Kidney capillary endothelial cell (primary cell): ENCODE results near the gene RRP1.
"Not testable (repeated sequence)": the region's sequence is repeated elsewhere in the genome, so short reads cannot be mapped to it uniquely, and the experiment has no call there.

Experiments used
- DNase-seq: peaks from one replicate; pipeline ENCODE4 v3.0.0-alpha.2; 2018; ENCODE audit warnings: low spot score

RRP1 gene

DNA sequence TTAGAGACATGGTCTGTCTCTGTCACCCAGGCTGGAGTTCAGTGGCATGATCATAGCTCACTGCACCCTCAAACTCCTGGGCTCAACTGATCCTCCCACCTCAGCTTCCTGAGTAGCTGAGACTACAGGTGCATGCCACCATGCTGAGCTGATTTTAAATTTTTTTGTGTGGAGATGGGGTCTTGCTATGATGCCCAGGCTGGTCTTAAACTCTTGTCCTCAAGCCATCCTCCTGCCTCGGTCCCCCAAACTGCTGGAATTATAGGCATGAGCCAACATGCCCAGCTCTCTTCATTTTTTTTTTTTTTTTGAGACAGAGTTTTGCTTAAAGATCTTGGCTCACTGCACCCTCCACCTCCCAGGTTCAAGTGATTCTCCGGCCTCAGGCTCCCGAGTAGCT is 50.9 kb downstream of the RRP1 start:
- no peak for DNase-seq

DNA sequence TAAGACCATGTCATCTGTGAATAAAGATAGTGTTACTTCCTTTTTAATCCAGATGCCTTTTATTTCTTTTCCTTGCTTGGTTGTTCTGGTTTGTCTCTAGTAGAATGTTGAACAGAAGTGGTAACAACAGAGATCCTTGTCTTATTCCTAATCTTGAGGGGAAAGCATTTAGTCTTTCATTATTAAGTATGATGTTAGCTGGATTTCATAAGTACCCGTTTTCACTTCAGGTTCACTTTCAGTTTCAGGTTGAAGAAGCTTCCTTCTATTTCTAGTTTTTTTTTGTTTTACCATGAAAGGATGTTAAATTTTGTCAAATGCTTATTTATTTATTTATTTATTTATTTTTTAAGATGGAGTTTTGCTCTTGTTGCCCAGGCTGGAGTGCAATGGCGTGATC is 53.4 kb downstream of the RRP1 start:
- no peak for DNase-seq

DNA sequence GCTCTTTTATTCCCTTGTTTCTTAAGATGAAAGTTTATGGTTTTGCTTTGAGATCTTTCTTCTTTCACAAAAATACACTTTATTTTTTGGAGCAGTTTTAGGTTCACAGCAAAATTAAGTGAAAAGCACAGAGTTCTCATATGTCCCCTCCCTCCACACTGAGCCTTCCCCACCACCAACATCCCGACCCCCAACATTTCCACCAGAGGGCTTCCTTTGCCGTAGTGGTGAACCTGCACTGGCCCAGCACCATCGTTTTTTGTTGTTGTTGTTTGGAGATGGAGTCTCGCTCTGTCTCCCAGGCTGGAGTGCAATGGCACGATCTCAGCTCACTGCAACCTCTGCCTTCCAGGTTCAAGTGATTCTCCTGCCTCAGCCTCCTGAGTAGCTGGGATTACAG is 55.5 kb downstream of the RRP1 start:
- not testable (repeated sequence) for DNase-seq

DNA sequence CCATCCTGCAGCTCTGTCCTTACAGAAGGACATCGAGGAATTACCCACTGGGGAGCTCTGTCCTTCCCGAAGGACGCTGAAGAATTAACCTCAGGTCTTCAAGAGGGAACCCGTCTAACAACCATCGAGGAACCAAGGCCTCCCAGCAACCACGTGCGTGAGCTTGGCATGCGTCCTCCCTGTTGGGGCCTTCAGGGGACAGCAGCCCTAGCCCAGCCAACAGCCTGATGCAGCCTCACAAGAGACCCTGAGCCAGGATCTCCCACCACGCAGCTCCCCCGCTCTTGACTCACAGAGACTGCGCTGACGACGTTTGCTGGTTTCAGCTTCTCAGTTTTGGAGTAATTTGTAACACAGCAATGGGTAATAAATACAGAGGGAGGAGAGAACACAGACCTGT is 56.0 kb downstream of the RRP1 start:
- DNase-seq, result no peak

DNA sequence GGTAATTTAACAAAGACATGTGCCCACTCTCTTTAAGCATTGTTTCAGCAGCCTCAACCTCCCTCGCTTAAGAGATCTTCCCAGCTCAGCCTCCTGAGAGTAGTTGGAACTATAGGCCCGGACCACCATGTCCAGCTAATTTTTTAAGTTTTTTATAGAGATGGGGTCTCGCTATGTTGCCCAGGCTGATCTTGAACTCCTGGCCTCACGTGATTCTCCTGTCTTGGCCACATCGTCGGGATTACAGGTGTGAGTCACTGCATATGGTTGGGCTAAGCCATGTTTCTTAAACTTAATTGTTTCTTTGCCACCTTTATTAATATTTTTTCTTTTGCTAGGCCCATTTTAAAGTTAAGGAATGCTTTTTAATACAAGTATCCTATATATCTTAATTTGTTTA is 57.1 kb downstream of the RRP1 start:
- no peak for DNase-seq

DNA sequence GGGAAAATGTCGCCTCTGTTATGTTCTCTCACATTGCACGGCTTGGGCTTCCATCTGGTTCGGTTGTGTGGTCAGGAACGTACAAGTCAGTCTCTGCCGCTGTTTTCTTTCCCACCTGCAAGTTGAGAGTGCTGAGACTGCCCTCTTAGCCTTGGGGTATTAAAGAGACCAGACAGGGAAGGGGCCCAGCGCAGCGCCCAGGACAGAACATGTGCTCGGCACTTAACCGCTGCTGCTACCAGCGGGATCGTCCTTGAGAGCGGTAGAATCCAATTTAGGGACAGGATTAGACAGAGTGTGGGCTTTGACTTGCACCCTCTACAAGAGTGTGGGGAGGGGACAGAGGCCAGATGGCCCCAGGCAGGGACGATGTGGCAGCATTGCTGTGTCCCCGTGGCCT is 57.9 kb downstream of the RRP1 start:
- no peak for DNase-seq

DNA sequence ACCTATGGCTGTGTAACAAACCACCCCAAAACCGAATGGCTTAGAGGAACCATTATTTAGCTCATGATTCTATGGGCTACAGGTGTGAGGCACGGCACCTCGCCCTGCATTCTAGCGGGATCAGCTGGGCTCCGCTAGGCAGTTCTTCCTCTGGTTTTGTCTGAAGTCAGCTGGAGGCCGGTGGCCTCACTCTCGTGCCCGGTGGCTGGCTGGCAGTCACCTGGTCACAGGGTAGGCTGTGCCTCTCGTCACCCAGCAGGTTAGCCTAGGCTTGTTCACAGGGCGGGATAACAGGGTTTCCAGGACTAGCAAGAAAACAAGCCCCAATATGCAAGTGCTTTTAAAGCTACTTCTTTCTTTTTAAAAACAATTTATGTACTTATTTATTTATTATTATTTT is 59.4 kb downstream of the RRP1 start:
- no peak for DNase-seq

DNA sequence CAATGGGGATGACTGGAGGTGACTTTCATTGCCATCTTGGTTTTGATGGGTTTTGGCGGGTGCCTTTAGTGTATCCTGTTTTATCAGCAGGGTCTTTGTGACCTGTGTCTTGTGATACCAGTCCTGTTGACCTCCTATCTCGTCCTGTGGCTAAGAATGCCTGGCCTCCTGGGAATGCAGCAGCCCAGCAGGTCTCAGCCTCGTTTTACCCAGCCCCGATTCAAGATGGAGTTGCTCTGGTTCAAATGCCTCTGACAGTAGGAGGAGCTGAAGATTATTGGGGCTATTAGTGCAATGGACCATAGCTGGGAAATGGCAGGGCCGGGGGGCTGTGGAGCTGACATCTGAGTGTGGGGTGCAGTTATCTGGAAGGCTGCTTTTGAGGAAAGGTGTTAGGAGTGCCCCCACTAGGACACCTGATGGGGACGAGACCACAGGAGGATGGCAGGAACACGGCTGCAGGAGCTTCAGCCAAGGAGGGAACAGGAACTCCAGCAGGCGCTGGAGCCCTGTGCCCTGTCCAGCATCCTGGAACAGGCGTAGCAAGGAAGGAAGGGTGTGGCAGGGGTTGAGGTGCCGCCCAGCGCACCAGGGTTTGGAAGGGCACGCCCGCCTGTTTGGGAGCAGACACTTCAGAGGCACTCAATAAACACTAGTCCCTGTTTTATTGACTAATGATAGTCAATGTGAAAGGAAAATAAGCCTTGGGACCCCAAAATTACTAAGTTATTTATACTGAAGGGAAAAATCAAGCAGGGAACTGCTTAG is 60.3 kb downstream of the RRP1 start:
- DNase-seq, result no peak

DNA sequence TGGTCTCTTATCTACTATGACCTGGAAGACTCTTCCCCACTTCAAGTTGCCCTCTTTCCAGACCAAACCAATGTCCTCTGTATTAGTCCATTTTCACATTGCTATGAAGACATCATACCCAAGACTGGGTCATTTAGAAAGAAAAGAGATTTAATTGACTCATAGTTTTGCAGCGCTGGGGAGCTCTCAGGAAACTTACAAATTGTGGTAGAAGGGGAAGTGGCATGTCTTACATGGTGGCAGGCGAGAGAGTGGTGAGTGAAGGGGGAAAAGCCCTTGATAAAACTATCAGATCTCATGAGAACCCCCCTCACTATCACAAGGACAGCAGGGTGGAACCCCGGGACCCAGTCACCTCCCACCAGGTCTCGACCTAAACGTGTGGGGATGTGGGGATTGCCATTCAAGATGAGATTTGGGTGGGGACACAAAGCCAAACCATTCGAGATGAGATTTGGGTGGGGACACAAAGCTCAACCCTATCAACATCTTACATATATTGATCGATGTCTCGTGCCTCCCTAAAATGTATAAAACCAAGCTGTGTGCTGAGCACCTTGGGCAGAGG is 61.4 kb downstream of the RRP1 start:
- DNase-seq, result no peak

DNA sequence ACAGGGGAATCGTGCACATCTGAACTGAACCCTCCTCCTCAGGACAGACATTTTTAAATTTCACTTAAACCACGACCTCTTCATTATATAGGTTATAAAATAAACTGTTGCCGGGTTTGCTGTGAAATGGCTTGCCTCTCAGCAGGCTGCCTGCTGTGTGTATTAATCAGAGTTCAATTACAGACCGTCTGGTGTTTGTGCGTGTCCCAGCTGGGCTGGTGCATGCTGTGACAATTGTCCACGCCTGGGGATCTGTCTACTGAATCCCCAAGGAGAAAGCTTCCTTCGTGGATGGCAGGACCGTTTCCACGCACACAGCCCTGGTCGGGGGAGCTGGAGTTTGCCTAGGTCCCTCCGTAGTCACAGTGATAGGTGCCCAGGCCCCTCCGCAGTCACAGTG is 62.2 kb downstream of the RRP1 start:
- no peak for DNase-seq

DNA sequence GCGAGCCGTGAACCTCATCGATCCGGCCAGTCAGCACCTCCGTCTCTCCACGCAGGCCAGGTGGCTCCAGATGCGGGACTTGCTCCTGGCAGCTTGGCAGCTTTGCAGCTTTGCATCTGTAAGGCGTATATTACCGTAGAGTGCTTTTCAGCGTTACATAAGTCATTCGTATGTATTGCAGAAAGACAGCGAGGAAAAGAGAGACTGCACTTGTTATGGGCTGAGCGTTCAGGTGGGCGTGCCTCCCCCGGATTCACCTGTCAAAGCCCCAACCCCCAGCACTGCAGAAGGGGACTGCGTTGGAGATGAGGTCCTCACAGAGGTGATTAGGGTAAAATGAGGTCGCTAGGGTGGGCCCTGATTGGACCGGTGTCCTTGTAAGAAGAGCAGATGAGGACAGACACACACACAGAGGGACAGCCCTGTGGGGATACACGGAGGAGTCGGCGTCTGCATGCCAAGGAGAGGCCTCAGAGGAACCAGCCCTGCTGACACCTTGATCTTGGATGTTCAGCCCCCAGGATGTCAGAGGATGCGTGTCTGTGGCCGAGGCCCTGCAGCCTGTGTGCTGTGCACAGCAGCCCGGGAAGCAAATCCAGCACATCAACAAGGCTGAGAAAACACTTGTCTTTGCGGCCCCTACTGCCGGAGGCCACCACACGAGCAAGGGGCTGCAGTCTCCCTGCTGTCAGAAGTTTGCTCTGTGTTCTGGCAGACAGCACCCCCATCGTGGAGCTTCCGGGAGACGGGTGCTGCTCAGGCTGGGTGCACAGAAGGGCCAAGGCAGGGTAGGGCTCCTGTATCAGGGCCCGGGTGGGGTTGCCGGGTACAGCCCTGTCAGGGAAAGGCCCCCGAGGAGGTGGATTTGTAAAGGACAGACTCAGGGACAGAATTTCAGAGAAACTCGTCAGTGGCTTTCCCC is 64.7 kb downstream of the RRP1 start:
- no peak for DNase-seq
